Measurements from ENCODE around the gene SMYD3. TPM values are rescaled to one million over a fixed set of nuclear protein-coding genes. Genes with fewer than 3 reads are reported as not detected.

Gene SMYD3
- total RNA-seq, 1 experiment from 2014 or later: 29.6 TPM

GRCh38 chr1:246455476-246455875 lies 51.6 kb downstream of the SMYD3 start:
- Histone ChIP-seq H3K9me2 (ENCODE audit: insufficient read depth) (no peaks in the 10 kb centered on the region), H4K20me1 (ENCODE audit: insufficient read depth) (0 out of 2 replicates have a peak, but pooled peaks cover 3% of the 10 kb centered on the region), H3F3A (ENCODE audit: insufficient read depth, low read depth) (no peaks in the 10 kb centered on the region), H3K4me2 (no peak overlapping the region), H3K27ac (no peak overlapping the region), H3K36me3 (ENCODE audit: low read depth) (no peaks in the 10 kb centered on the region), H3K4me1 (replicated peaks; ENCODE audit: insufficient read depth) (no peaks in the 10 kb centered on the region), H3K4me3 (no peak overlapping the region), H3K79me2 (ENCODE audit: low read depth) (no peaks in the 10 kb centered on the region), H3K27me3 (ENCODE audit: insufficient read depth, low read depth) (no peaks in the 10 kb centered on the region), H3K9me3 (ENCODE audit: insufficient read depth, low read depth) (no peaks in the 10 kb centered on the region), H2AFZ (no peak overlapping the region)
- DNase-seq: no peak
- no TSS peak for BruUV-seq (replicated peaks)
- intact Hi-C loops (cut with micrococcal nuclease; ENCODE audit: unreplicated experiment): no loop called here
- ChIA-PET POLR2A (ENCODE audit: unreplicated experiment) (no interaction called here), CTCF (interaction anchor here (0.6 kb wide), 1 partner anchor 40 kb away, joined by 3 read pairs; no protein-coding TSS in a partner anchor)
- no peak for TF ChIP-seq EZH2 (IDR thresholded peaks at IDR 0.05; ENCODE audit: low read depth)
- TF ChIP-seq CTCF (conservative IDR thresholded peaks at IDR 0.05): no peak

GRCh38 chr1:246454655-246455054 lies 52.4 kb downstream of the SMYD3 start:
- CTCF ChIA-PET: no interaction called here
- Histone ChIP-seq H4K20me1 (ENCODE audit: insufficient read depth) (0 out of 2 replicates have a peak, but pooled peaks cover 3% of the 10 kb centered on the region), H3K9me3 (ENCODE audit: insufficient read depth, low read depth) (no peaks in the 10 kb centered on the region), H3F3A (ENCODE audit: insufficient read depth, low read depth) (no peaks in the 10 kb centered on the region), H3K27me3 (ENCODE audit: insufficient read depth, low read depth) (no peaks in the 10 kb centered on the region), H3K9me2 (ENCODE audit: insufficient read depth) (no peaks in the 10 kb centered on the region), H3K4me2 (no peak overlapping the region), H2AFZ (no peak overlapping the region), H3K27ac (no peak overlapping the region), H3K4me1 (replicated peaks; ENCODE audit: insufficient read depth) (no peaks in the 10 kb centered on the region), H3K79me2 (ENCODE audit: low read depth) (no peaks in the 10 kb centered on the region), H3K36me3 (ENCODE audit: low read depth) (no peaks in the 10 kb centered on the region), H3K4me3 (no peak overlapping the region)
- no TSS peak for BruUV-seq (replicated peaks)
- POLR2A ChIA-PET (ENCODE audit: unreplicated experiment): no interaction called here
- TF ChIP-seq EZH2 (IDR thresholded peaks at IDR 0.05; ENCODE audit: low read depth): no peak
- no peak for TF ChIP-seq CTCF (conservative IDR thresholded peaks at IDR 0.05)
- intact Hi-C loops (cut with micrococcal nuclease; ENCODE audit: unreplicated experiment): no loop called here
- no peak for DNase-seq

GRCh38 chr1:246450611-246451251 lies 56.3 kb downstream of the SMYD3 start:
- Histone ChIP-seq H3K4me3 (no peak overlapping the region), H3K79me2 (ENCODE audit: low read depth) (no peaks in the 10 kb centered on the region), H3K27ac (no peak overlapping the region), H3K4me1 (replicated peaks; ENCODE audit: insufficient read depth) (no peaks in the 10 kb centered on the region), H3K9me3 (ENCODE audit: insufficient read depth, low read depth) (no peaks in the 10 kb centered on the region), H3K27me3 (ENCODE audit: insufficient read depth, low read depth) (no peaks in the 10 kb centered on the region), H3K36me3 (ENCODE audit: low read depth) (no peaks in the 10 kb centered on the region), H2AFZ (no peak overlapping the region), H3F3A (ENCODE audit: insufficient read depth, low read depth) (no peaks in the 10 kb centered on the region), H4K20me1 (ENCODE audit: insufficient read depth) (0 out of 2 replicates have a peak, but pooled peaks cover 3% of the 10 kb centered on the region), H3K9me2 (ENCODE audit: insufficient read depth) (no peaks in the 10 kb centered on the region), H3K4me2 (no peak overlapping the region)
- TF ChIP-seq EZH2 (IDR thresholded peaks at IDR 0.05; ENCODE audit: low read depth) (no peak), CTCF (conservative IDR thresholded peaks at IDR 0.05) (peak; percentile 71)
- POLR2A ChIA-PET (ENCODE audit: unreplicated experiment): no interaction called here
- CTCF ChIA-PET: no interaction called here
- intact Hi-C loops (cut with micrococcal nuclease; ENCODE audit: unreplicated experiment): loop anchor here (1.0 to 2.0 kb wide), 2 partner anchors 438 to 1297 kb away; no protein-coding TSS in a partner anchor
- BruUV-seq (replicated peaks): no TSS peak
- DNase-seq: no peak
